HG03520 (cell line): ENCODE results near the gene ALDH3B1.

Source experiments
- ATAC-seq: cut with Tn5 transposase; IDR thresholded peaks from one replicate; pipeline ENCODE4 v1.9.1; 2021; ENCODE audit warnings: mild to moderate bottlenecking, moderate library complexity; ENCODE audit not compliant: unreplicated experiment

ALDH3B1 gene

DNA sequence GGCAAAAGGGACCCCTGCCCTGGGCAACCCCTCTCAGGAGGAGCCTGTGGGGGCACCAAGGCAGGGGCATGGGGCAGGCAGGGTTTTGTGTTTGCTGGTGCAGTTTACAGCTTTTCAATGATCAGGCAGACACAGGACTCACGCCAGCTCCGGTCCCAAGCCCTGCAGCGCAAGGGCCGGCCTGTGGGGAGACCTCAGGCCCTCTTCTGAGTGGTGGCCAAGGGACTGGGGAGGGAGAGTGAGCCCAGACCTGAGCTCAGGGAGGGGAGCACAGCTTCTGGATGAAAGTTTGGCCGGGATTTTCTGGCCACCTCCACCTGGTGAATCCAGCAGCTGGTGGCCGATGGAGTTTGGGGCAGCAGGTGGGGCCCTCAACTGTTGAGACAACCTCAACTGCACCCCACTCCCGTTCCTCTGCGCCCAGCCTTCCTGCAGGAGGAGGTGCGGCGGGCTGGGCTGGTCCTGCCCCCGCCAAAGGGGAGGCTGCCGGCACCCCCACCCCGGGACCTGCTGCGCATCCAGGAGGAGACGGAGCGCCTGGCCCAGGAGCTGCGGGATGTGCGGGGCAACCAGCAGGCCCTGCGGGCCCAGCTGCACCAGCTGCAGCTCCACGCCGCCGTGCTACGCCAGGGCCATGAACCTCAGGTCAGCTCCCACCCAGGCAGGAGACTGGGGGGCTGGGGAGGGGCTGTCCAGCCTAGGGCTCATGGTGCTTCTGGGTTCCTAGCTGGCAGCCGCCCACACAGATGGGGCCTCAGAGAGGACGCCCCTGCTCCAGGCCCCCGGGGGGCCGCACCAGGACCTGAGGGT lies 32.3 kb downstream of the ALDH3B1 start:
- ATAC-seq: no peak

DNA sequence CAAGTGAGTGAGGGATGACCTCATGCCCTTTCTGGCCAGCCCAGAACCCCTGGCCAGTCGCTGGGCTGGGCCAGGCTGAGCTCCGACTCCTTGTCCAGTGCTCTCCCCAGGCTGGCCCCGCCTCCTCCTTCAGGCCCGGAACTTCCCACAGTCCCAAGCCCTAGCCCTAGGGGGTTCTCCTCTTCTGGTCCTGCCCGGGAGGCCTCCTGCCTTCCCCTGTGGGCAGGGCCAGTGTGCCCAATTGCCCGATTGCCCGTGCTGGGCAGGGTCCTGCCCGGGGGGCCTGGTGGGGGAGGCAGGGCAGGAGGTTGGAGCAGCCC lies 32.9 kb downstream of the ALDH3B1 start:
- no peak for ATAC-seq

DNA sequence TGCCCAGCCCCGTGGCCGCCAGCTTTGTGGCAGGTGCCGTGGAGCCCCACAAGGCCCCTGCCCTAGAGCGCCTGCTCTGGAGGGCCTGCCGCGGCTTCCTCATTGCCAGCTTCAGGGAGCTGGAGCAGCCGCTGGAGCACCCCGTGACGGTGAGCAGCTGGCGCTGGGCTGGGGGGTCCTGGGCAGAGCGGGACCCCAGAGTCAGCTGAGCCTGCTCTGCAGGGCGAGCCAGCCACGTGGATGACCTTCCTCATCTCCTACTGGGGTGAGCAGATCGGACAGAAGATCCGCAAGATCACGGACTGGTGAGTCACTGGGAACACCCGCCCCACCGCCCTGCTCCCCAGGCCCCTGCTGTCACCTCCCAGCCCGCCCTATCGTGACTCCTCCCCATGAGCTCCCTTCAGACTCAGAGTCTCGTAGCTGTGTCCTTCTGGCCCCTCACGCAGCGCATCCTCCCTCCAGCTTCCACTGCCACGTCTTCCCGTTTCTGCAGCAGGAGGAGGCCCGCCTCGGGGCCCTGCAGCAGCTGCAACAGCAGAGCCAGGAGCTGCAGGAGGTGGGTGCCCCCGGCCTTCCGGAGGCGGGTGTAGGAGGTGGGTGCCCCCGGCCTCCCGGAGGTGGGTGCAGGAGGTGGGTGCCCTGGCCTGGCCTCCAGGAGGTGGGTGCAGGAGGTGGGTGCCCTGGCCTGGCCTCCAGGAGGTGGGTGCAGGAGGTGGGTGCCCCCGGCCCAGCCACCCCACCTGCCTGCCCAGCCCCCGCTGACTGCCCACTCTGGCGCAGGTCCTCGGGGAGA lies 33.4 kb downstream of the ALDH3B1 start:
- ATAC-seq: no peak

DNA sequence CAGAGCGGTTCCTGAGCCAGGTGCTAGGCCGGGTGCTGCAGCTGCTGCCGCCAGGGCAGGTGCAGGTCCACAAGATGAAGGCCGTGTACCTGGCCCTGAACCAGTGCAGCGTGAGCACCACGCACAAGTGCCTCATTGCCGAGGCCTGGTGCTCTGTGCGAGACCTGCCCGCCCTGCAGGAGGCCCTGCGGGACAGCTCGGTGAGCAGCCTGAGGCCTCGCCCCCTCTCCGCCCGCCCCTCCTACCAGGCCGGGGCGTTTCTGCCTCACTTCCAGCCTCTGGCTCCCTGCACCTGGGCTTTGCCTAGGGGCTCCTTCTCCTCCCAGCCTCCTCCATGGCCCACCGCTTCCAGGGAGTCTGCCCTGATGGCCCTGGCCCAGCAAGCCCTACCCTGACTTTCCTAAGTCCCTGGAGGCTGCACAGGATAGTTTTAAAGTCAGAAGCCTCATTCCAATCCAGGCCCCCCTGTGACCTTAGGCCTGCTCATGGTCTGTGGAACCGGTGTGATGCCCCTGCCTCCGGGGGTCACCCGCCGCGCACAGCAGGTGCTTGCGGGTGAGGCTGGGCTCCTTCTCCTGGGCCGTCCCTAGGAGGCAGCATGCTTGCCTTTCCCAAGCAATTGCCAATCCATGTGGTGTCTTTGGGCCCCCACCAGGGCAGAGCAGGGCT lies 34.2 kb downstream of the ALDH3B1 start:
- no peak for ATAC-seq

DNA sequence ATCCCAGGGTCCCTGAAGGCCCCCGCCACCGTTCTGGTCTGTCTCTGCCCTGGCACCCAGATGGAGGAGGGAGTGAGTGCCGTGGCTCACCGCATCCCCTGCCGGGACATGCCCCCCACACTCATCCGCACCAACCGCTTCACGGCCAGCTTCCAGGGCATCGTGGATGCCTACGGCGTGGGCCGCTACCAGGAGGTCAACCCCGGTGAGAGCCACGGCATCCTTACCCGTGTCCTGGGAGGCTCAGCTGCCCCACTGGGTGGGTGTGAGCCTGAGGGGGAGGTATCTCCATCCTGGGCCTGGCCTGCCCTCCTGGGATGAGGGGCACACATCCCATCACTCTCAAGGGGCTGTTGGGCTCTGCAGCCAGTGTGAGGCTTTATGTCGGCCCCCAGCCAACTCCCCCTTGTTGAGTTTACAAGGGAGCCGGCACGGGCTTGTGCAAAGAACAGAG lies 34.8 kb downstream of the ALDH3B1 start:
- no peak for ATAC-seq

DNA sequence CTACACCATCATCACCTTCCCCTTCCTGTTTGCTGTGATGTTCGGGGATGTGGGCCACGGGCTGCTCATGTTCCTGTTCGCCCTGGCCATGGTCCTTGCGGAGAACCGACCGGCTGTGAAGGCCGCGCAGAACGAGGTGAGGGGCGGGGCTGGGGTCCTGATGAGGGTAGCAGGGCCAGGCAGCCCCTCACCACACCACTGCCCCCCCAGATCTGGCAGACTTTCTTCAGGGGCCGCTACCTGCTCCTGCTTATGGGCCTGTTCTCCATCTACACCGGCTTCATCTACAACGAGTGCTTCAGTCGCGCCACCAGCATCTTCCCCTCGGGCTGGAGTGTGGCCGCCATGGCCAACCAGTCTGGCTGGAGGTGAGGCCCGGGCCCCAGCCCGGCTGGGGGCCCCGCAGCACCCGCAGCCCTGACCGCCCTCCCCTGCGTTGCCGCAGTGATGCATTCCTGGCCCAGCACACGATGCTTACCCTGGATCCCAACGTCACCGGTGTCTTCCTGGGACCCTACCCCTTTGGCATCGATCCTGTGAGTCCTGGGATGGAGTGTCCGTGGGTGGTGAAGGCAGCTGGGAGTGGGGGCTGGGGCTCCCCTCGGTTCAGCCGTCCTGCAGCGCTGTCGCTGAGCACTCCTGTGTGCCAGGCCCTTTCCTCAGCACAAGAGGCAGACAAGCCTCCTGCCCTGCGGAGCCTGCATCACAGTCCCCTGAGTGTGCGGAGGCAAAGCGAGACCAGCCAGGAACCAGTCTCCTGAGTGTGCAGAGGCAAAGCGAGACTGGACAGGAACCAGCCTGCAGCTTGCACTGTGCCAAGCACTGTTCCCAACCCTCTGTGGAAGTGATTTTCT lies 37.5 kb downstream of the ALDH3B1 start:
- no peak for ATAC-seq

DNA sequence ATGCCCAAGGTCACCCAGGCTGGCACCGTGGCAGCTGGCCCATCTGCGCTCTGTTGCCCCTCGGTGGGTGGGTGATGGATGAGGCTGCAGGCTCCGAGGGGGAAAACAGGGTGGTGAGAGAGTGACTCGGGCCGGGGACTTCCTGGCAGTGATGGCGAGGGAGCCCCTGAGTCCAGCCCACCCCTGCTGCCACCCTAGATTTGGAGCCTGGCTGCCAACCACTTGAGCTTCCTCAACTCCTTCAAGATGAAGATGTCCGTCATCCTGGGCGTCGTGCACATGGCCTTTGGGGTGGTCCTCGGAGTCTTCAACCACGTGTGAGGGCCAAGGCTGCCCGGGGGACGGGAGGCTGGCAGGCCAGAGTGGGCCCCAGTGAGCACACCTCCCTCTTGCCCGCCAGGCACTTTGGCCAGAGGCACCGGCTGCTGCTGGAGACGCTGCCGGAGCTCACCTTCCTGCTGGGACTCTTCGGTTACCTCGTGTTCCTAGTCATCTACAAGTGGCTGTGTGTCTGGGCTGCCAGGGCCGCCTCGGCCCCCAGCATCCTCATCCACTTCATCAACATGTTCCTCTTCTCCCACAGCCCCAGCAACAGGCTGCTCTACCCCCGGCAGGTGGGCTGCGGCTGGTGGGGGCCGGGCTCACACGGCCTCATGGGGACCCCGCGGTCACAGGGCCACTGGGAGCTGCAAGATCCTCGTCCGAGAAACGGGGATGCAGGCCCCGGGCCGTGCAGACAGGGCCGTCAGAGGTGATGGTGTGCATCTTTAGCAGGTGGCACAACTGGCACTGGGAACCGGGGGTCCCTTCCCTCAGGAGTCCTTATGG lies 38.8 kb downstream of the ALDH3B1 start:
- ATAC-seq: no peak

DNA sequence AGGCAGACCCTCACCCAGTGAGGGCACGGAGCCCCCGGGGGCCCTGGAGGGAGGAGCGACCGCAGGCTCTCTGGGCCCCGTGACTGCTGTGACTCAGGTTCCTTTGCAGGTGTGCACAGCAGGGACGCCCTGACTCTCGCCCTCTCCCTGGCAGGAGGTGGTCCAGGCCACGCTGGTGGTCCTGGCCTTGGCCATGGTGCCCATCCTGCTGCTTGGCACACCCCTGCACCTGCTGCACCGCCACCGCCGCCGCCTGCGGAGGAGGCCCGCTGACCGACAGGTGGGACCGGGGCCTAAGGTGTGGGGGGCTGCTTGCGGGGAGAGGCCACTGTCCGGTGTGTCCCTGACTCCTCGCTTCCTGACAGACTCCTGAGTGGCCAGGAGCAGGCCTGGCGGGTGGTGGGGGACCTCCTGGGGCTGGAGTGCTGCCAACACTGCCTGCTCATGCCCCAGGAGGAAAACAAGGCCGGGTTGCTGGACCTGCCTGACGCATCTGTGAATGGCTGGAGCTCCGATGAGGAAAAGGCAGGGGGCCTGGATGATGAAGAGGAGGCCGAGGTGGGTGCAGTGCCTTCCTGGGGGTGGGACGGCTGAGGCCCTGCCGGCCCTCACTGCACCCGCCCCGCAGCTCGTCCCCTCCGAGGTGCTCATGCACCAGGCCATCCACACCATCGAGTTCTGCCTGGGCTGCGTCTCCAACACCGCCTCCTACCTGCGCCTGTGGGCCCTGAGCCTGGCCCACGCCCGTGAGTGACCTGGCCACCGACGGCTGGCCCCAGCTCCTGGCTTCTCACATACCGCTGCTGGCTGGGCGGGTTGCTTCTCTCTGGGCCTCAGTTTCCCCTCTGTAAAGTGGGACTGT lies 39.6 kb downstream of the ALDH3B1 start:
- ATAC-seq: no peak

DNA sequence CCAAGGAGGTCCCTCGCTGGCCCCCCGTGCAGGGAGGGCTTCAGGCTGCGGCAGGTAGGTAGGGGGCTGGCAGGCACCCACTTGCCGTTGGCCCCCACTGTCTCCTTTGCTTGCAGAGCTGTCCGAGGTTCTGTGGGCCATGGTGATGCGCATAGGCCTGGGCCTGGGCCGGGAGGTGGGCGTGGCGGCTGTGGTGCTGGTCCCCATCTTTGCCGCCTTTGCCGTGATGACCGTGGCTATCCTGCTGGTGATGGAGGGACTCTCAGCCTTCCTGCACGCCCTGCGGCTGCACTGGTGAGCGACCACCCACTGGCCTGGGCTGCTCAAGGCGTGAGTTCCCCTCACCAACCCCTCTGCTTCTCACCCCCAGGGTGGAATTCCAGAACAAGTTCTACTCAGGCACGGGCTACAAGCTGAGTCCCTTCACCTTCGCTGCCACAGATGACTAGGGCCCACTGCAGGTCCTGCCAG lies 40.3 kb downstream of the ALDH3B1 start:
- no peak for ATAC-seq

DNA sequence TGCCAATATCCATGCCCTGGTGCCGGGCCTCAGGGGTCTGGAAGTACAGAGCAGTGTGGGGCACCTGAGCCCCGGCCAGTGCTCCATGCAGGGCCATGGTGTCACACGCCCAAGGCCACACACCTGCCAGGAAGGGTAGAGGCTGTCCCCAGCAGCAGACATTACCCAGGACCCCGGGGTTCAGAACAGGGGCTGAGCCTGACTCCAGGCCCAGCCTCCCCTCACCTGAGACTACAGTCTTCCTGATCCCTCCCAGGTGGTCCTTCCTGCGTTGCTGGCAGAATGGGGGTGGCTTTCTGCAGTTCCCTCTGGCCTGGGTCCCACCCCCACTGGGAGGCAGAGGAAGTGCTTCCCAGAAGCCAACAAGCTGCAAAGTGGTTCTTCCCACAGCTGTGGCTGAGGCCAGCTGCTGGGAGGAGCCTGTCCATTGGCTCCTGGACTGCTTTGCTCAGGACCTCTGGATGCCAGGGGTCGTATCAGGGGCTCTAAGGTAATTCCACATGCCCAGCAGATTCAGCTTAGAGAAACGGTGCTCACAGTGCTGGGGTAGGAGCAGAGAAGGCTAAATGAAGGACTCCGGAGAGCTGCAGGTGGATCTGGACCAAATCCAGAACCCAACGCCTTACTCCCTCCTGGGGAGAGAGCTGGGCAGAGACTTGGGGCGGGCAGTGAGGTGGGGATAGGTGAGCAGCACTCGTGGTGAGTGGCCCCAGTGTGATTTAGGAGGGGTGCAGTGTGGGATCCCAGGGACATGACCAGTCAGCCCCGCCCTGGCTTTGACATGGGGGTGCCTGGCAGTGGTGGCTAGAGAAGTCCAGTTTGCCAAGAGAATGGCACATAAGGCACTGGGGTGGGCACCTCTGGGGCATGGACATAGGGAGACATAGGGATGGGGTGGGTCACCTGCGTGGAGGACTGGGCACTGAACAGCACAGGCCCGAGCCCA lies 41.3 kb downstream of the ALDH3B1 start:
- ATAC-seq: no peak

DNA sequence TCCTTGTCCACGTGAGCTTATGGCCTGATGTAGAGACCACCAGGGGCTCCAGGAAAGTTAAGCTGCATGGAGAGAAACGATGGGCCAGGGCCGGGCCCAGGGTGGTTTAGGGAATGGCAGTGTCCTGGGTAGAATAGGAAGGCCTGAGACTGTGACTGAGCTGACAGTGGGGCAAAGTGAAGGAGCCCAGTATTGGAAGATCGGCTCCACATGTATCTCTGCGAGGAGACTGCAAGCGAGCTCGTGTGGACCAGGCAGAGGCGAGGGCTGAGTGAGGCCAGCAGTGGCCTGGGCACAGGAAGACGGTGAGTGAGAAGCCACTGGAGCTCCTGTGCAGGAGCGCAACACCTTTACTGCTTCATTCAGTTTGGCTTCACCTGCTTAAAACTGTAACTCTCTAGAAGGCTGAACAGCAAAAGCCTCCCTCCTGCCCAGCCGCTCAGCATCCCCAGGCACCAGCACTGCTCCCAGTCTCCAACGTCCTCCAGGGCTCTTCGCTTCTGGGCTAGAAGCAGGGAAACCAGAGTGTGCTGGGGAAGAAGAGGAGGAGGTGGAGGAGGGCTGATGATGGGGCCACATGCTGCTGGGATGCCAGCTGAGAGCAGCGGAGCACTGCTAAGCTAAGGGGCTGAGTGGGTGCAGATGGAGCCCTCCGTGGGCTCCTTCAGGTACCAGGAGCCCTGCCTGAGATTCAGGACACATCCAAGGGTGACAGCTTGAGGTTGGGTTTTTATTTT lies 42.2 kb downstream of the ALDH3B1 start:
- ATAC-seq: no peak

DNA sequence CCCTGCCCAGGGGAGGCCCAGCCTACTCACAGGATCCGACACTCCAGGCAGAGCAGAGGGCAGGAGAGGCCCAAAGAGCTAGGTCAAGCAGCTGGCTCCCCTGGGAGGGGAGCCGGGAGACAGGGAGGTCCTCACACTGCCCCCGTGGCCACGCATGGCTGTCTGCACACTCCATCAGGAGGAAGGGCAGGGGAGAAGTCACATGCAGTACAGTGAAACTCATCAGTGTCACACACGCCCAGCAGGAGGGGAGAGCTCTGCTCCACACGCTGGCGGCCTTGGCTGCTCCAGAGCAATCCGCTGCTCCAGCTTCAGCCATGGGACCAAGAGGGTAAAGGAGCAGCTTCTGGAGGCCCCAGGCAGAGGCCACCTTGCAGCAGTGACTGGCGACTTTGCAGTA lies 43.0 kb downstream of the ALDH3B1 start:
- no peak for ATAC-seq

DNA sequence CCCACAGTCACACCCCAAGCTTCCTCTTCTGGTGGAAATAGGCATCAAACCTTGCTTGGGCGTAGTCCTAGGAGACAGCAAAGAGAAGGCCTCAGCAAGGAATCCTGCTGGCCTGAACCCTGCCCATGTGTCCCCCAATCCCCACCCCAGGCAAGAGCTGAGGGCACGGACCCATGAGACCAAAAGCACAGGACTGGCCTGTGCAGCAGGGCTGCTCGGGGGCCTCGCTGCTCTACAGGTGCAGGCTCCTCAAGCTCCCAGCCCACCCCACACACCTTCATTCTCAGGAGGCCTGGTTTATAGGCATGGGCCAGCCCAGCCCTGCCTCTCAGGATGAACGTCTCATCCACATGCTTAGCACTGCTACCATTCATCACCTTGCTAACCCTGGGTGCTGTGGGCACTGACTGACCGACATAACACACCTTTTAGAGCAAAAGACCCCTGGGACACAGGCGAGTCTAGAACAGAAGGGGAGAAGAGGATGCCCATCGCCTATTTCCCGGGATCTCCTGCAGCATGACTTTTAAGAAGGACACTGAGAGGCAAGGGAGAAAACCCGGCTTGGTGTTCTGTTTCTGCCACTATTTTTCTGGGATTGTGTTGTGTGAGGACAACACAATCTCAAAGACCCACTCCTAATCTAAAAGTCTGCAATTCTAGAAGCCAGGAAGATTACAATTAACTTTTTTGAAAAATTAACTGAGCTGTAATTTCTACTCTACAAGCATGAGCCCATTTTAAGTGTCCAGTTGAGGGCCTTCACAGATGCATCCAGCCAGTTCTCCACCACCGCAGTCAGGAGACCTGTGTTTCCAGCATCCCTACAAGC lies 44.1 kb downstream of the ALDH3B1 start:
- no peak for ATAC-seq

DNA sequence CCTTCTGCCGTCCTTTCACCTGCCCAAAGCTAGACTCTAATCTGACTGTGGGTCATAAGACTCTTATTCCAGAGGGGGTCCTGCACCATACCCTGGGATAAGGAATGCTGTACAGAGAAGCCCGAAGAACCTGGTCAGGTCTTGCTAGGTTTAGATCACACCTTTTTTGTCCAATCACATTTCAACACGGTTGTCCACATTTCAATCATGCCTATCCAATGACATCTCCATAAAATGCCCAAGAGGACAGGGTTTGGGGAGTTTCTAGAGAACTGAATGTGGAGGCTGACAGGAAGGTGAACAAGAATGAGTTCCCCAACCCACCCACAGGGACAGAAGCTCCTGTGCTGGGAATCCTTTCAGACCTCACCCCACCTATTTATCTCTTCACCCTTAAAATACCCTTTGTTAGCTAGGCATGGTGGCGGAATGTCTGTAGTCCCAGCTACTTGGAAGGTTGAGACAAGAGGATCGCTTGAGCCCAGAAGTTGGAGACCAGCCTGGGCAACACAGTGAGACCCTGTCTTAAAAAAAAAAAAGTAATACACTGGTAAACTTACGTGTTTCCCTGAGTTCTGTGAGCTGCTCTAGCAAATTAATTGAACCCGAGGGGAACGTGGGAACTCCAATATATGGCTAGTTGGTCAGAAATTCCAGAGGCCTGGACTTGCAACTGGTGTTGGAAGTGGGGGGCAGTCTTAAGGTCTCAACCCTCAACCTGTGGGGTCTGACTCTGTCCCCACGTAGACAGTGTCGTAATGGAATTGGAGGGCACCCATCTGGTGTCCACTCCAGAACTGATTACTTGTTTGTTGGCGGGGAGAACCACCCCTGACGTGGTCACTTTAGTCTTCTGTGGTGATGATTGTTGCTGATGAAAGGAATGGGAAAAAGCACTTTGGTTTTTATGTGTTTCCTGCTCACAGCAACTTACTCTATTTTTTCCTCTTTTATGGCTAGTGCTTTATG lies 46.5 kb downstream of the ALDH3B1 start:
- no peak for ATAC-seq

DNA sequence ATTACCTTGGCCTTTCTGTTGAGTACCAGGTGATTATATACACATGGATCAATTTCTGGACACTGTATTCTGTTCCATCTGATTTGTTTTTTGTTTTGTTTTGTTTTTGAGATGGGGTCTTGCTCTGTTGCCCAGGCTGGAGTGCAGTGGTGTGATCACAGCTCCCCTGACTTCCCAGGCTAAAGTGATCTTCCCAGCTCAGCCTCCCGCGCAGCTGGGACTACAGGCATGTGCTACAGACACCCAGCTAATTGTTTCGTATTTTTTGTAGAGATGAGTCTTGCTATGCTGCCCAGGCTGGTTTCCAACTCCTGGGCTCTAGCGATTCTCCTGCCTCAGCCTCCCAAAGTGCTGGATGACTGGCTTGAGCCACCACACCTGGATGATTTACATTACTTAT lies 47.7 kb downstream of the ALDH3B1 start:
- no peak for ATAC-seq
